Activated naive CD4-positive, alpha-beta T cell treated with Interleukin-2 at 50 U/mL for 16 hours (primary cell): ENCODE measurements around the gene ACOD1.
"Not testable (repeated sequence)": the region's sequence is repeated elsewhere in the genome, so short reads cannot be mapped to it uniquely, and the experiment has no call there.

ENCODE experiments used
- DNase-seq: peaks from one replicate; pipeline ENCODE4 v3.0.0-alpha.2; 2020

Gene ACOD1

GRCh38 chr13:76955193-76955592, 6.9 kb downstream of the ACOD1 start:
- DNase-seq = no peak

DNA sequence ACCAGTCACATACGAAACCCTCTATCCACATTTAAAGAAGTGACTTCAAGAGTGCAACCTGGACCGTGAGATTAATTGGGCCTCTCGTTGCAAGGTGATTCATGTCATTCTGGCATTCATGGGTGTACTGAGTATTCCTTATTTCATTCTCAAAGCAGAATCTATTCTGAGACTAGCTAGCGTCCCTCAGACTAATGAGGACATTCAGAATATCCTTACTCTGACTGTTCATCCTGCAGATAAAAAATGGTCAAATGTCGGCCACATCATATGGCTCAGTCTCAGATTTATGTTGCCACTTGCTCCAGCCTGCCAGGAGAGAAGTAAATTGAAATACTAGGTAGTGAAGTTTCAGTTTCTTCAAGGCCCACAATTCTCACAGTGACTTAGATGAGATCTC, 7.3 kb downstream of the ACOD1 start:
- no peak for DNase-seq

DNA sequence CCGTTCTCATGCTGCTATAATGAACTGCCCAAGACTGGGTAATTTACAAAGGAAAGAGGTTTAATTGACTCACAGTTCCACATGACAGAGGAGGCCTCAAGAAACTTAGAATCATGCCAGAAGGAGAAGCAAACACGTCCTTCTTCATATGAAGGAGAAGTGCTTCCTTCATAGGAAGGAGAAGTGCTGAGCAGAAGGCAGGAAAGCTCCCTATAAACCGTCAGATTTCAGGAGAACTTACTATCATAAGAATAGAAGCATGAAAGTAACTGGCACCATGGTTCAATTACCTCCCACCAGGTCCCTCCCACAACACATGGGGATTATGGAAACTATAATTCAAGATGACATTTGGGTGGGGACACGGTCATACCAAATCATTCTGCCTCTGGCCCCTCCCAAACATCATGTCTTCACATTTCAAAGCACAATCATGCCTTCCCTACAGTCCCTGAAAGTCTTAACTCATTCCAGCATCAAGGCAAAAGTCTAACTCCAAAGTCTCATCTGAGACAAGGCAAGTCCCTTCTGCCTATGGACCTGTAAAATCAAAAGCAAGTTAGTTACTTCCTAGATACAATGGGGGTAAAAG, 10.6 kb downstream of the ACOD1 start:
- DNase-seq = no peak

DNA sequence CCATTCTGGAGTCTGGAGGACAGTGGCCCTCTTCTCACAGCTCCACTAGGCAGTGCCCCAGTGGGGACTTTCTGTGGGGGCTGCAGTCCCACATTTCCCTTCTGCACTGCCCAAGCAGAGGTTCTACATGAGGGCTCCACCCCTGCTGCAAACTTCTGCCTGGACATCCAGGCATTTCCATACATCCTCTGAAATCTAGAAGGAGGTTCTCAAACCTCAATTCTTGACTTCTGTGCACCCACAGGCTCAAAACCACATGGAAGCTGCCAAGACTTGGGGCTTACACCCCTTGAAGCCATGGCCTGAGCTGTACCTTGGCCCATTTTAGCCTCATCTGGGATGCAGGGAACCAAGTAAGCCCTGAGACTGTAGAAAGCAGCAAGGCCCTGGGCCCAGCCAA, 11.4 kb downstream of the ACOD1 start:
- not testable (repeated sequence) for DNase-seq

- DNase-seq = no peak
Measured at GRCh38 chr13:76965759-76966421, 17.6 kb downstream of the ACOD1 start.

DNA sequence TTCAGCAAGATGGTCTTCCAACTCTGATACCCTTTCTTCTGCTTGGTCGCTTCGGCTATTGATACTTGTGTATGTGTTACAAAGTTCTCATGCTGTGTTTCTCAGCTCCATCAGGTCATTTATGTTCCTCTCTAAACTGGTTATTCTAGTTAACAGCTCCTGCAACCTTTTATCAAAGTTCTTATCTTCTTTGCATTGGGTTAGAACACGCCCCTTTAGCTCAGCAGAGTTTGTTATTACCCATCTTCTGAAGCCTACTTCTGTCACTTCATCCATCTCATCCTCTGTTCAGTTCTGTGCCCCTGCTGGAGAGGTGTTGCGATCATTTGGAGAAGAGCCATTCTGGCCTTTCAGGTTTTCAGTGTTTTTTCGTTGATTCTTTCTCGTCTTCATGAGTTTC, 18.7 kb downstream of the ACOD1 start:
- no peak for DNase-seq

- DNase-seq = no peak
Measured at GRCh38 chr13:76968041-76968440, 19.7 kb downstream of the ACOD1 start.

DNA sequence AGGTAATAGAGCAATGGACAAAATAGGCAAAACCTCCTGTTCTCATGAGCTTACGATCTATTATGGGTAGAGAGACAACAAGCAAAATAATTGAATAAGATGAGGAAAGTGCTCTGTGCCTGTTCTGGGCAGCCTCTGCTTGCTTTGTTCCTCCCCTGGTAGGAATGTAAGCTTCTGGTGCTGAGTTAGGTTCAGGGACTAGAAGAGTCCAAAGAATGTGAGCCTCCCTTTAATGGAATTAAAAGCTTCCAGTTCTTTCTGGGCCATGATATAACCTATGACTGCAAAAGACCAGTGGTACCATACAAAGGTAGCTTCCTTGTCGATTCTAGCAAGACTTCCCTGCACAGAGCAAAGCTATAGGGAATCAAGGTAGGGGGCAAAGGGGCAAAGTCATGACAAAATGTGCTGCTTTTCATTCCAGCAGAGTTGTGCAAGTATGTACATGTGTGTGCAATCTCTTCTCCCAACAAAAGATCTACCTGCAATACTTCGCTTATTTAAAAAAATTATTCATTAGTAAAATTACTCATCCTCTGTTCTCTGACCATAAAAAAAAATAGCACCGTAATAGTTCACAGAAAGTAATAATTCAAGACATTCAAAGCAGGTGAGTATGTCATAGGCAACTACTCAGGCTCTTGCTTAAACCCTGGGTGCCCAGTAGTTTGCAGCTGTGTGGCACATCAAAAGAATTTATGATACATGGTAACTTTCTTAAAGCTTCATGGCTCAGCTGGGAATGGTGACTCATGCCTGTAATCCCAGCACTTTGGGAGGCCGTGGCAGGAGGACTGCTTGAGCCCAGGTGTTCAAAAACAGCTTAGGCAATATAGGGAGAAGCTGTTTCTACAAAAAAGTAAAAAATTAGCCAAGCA, 21.4 kb downstream of the ACOD1 start:
- no peak for DNase-seq

- DNase-seq = no peak
Measured at GRCh38 chr13:76971215-76971614, 22.9 kb downstream of the ACOD1 start.

- DNase-seq = no peak
Measured at GRCh38 chr13:76971851-76972829, 23.8 kb downstream of the ACOD1 start.

DNA sequence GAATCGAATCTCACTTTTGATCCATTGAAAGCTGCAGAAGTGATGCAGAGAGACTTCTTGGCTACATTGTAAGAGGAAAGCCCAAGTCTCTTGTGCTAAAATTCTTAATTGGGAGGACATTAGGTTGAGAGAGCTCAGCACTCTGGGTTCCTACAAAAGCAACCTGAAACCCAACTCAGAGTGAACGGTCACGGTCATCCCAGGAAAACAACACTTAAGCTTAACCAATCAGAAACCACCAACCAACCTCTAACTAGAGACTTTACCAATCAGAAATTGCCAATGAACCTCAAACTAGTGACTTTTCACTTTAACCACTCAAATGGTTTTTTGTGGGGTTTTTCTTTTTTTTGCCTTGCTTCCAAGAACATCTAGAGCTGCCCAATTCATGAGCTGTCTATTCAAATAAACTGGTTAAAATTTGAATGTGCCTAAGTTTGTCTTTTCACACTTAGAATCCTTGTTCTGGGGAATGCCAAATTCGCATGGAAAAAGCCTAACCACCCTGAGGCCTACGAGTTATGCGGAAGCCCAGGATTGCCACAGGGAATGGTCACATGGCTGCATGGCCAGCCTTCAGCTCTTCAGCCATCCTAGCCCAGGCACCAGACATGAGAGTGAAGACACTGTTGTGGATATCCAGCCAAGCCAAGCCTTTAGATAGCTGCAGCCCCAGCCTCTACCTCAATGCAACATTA, 25.8 kb downstream of the ACOD1 start:
- no peak for DNase-seq

GRCh38 chr13:76974618-76974975, 26.3 kb downstream of the ACOD1 start:
- no peak for DNase-seq

DNA sequence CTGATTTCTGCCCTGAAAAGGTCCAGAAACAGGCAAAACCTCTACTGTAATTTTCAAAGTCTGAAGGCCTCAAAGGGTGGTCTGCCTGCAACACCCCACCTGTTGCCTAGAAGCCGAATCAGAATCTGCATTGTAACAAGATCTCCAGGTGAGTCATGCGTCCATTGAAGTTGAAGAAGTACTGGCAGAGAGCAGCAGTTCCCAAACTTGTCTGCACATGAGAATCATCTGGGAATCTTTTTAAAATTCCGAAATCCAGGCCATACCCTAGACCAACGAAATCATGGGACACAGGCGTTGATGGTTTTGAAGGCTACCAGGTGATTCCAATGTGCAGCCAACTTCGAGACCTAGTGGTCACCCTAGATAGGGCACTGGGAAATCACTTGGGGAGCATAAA, 27.6 kb downstream of the ACOD1 start:
- no peak for DNase-seq

DNA sequence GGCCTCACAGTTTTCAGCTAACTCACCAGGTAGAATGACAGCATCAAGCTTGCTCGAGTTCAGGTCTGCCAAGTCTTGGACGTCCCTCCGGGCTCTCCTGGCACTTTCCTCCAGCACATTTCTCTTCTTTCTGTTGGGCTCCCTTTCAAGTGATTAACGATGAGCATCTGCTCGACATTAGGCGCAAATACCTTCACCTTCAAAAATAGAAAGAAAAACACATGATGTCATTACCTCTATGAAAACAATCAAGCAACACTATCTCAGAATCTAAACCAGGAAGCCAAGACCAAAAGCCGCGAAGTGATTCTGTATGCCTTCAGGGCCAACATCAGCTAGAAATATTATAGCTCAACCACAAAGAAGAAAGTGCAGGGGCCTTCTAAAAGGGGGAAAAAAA, 28.2 kb downstream of the ACOD1 start:
- no peak for DNase-seq

DNA sequence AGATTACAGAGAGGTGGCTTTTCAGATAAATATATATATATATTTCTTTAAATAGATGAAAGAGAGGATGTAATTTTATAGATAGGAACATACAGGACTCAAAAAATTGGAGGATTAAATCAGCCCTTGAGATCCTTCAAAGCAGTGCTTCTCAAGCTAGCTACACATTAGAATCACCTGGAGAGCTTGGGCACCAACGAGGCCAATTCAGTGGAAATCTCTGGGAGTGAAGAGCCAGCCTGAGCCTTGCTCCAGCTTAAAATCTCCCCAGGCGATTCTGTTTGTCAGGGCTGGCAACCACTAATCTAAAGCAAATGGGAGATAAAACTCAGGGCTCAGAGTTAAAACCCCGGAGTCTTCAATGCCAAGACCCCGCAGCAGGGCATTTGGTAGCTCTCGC, 28.6 kb downstream of the ACOD1 start:
- no peak for DNase-seq

DNA sequence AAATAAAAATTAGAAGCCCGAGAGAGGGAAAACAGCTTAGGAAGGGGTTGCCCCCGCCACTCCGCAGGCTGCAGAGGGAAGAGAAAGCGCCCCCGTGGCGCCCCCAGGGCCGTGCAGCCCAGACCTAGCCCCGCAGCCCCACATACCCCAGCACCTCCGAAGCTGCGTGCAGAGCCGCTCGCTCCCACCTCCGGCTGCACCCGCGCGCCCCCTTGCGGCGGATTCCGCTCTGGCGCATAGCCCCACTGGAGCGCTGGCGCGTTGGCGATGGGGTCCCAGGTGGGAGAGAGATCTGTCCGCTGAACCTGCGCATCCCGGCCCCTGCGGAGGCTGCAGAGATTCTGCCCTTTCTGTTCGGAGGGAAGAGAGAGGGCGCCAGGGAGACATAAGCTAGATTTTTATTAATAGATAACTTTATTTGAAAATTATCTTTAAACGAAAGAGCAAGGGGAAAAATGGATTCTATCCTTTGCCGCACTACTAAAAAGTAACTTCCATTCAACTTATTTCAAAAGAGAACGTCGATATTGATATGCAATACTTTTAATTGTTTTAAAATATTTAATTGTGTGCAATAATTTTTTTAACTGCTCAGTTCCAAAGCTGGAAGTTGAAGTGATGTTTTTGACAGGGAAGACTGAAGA, 31.9 kb downstream of the ACOD1 start:
- DNase-seq = peak; percentile 88

DNA sequence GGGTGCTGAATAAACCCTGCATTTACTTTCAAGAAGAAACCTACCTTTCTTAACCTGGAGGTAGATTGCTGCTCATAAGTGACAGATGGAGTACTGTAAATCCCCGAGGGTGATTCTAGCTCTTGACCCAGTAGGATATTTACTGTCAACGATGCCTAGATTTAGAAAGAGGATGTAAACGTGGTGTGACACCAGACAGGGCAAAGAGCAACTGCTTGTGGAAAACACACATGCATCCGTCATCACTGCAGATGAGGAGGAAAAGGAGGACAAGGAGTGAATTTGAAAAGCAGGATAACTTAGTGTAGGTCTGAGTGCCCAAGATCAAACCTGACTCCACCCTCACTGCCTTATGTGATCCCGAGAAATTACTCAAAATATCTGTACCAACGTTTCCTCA, 33.8 kb downstream of the ACOD1 start:
- no peak for DNase-seq

GRCh38 chr13:76983676-76984075, 35.4 kb downstream of the ACOD1 start:
- no peak for DNase-seq

GRCh38 chr13:76991432-76991795, 43.1 kb downstream of the ACOD1 start:
- DNase-seq = peak; percentile 81

DNA sequence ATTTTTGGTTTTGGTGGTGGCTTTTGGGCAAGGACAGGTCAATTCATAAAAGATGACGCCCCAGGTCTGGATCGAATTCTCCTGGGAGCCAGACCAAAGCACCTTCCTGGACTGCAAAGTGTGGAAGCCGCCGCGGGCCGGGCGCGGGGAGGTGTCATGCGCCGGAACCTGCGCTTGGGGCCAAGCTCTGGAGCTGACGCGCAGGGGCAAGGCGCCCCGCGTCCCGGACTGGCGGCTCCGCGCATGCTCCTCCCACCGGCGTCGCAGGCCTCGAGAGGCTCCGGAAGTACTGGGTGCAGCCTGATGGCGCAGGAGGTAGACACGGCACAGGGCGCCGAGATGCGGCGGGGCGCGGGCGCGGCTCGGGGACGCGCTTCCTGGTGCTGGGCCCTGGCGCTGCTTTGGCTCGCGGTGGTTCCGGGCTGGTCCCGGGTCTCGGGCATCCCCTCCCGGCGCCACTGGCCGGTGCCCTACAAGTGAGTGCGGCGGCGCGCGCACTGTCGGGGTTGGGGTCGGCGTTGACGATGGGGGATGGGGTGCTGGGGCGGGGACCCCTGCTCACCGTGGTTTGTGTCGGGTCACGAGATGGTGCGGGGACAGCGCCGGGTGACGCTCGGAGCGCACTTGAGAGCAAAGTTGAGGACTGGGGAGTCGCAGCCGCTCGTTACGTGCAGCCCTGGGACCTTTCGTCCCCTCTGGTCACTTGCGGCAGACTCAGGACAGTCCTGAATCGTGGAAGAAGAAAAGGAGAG, 43.7 kb downstream of the ACOD1 start, which contains the start of gene CLN5:
Gene CLN5 (plus strand): TSS at position 286 of the 752 bp plus-strand sequence. CDS start 18 bp downstream, at position 304.
- DNase-seq = peak; percentile 95

- DNase-seq = peak; percentile 19
Measured at GRCh38 chr13:76992548-76993001, 44.3 kb downstream of the ACOD1 start.
